Measurements from ENCODE around the gene RGS1.
"Not testable (repeated sequence)": the region's sequence is repeated elsewhere in the genome, so short reads cannot be mapped to it uniquely, and the experiment has no call there.

The RGS1 gene

DNA sequence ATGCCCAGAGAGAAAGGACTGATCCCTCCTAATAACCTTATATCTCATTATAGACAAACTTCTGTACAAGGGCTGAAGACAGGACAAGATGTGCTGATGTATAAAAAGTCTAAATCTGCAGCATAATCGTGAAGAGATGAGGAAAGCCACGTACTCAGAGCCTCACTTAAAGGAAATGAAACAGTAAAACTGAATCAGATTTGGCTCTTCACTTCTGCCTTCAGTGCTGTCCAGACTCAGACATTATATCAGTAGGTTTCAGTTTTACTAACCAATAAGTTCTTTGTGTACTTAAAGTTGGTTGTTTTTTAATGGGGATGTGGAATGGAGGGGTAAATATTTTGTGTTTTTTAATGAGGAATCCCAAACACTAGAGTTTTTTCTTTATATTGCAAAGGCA is 45.3 kb upstream of the RGS1 start:
- no peak for TF ChIP-seq ZBTB7A (tag by site-specific recombination; IDR thresholded peaks at IDR 0.05; ENCODE audit: low read depth)
- TF ChIP-seq ZNF785 (tag by site-specific recombination; IDR thresholded peaks at IDR 0.05): no peak
- no peak for TF ChIP-seq ZNF510 (tag by site-specific recombination; IDR thresholded peaks at IDR 0.05; ENCODE audit: insufficient replicate concordance)
- TF ChIP-seq ZNF560 (tag by site-specific recombination; IDR thresholded peaks at IDR 0.05; ENCODE audit: borderline replicate concordance): no peak
- TF ChIP-seq ZNF184 (tag by site-specific recombination; IDR thresholded peaks at IDR 0.05): no peak
- TF ChIP-seq BCL11A (tag by site-specific recombination; IDR thresholded peaks at IDR 0.05; ENCODE audit: low read depth): no peak
- TF ChIP-seq, protein P1, sequence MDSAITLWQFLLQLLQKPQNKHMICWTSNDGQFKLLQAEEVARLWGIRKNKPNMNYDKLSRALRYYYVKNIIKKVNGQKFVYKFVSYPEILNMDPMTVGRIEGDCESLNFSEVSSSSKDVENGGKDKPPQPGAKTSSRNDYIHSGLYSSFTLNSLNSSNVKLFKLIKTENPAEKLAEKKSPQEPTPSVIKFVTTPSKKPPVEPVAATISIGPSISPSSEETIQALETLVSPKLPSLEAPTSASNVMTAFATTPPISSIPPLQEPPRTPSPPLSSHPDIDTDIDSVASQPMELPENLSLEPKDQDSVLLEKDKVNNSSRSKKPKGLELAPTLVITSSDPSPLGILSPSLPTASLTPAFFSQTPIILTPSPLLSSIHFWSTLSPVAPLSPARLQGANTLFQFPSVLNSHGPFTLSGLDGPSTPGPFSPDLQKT (IDR thresholded peaks at IDR 0.05; ENCODE audit: borderline replicate concordance, low read depth, low read length): no peak
- no peak for TF ChIP-seq ZNF571 (tag by site-specific recombination; IDR thresholded peaks at IDR 0.05)
- TF ChIP-seq ZEB2 (tag by site-specific recombination; IDR thresholded peaks at IDR 0.05): no peak
- no peak for TF ChIP-seq ZNF391 (tag by site-specific recombination; IDR thresholded peaks at IDR 0.05; ENCODE audit: borderline replicate concordance, low read depth)
- TF ChIP-seq ZNF843 (tag by site-specific recombination; IDR thresholded peaks at IDR 0.05): no peak
- TF ChIP-seq, protein P2, sequence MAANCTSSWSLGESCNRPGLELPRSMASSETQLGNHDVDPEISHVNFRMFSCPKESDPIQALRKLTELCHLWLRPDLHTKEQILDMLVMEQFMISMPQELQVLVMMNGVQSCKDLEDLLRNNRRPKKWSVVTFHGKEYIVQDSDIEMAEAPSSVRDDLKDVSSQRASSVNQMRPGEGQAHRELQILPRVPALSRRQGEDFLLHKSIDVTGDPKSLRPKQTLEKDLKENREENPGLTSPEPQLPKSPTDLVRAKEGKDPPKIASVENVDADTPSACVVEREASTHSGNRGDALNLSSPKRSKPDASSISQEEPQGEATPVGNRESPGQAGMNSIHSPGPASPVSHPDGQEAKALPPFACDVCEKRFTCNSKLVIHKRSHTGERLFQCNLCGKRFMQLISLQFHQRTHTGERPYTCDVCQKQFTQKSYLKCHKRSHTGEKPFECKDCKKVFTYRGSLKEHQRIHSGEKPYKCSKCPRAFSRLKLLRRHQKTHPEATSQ (tag by site-specific recombination; IDR thresholded peaks at IDR 0.05): no peak
- TF ChIP-seq ZNF624 (tag by site-specific recombination; IDR thresholded peaks at IDR 0.05): no peak
- Histone ChIP-seq H3K4me3 (ENCODE audit: low read depth, low read length) (no peak overlapping the region), H3K36me3 (ENCODE audit: control insufficient read depth in 2 of 2, insufficient read depth in 1 of 2, low read length in 2 of 2) (no peaks in the 10 kb centered on the region), H3K9me3 (ENCODE audit: control insufficient read depth, insufficient read depth, low read depth, low read length) (no peaks in the 10 kb centered on the region), H3K27ac (ENCODE audit: extremely low read depth, low read depth, low read length) (no peak overlapping the region), H3K4me1 (ENCODE audit: control insufficient read depth, insufficient read depth, low read length) (no peaks in the 10 kb centered on the region)
- CTCF ChIA-PET: no interaction called here
- POLR2A ChIA-PET: no interaction called here

DNA sequence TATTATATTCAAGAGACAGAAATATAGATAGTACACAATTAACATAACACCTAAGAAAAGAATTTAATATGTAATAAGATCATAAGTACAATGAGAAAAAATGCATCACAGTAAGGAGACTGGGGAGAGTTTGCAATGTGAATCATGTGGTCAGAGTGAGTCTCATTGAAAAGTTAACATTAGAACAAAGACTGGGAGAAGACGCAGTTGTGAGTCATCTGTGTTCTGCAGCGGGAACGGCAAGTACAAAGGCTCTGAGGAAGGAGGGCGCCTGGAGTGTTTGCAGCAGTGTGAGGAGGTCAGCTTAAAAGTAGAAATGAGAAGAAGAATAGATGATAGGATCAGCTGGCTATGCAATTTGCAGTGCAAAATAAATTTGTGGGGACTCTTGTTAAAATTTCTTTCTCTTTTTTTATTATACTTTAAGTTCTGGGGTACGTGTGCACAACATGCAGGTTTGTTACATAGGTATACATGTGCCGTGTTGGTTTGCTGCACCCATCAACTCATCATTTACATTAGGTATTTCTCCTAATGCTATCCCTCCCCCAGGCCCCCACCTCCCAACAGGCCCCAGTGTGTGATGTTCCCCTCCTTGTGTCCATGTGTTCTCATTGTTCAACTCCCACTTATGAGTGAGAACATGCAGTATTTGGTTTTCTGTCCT is 44.4 kb upstream of the RGS1 start:
- CTCF ChIA-PET; POLR2A ChIA-PET; H3K4me1 ChIP-seq (ENCODE audit: control insufficient read depth, insufficient read depth, low read length); H3K9me3 ChIP-seq (ENCODE audit: control insufficient read depth, insufficient read depth, low read depth, low read length); H3K27ac ChIP-seq (ENCODE audit: extremely low read depth, low read depth, low read length); H3K4me3 ChIP-seq (ENCODE audit: low read depth, low read length); H3K36me3 ChIP-seq (ENCODE audit: control insufficient read depth in 2 of 2, insufficient read depth in 1 of 2, low read length in 2 of 2): not testable (repeated sequence)

DNA sequence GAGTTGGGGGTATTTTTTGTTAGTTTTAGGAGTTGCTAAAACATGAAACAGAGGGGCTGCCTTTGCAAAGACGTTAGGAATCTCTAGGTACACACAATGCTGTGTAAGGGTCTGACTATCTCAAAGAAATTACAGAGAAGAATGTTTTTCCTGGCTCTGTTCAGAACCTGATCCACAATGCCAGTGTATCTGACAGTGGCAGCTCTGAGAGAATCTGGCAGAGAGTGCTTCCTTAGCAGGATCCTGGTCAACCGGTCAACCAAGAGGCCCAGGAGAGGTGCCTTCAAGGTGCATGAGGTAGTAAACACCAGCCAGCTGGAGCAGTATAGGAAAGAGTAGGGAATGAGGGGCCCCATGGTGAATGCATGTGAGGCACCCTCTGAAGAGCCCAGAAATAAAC is 40.9 kb upstream of the RGS1 start:
- Histone ChIP-seq H3K36me3 (ENCODE audit: control insufficient read depth in 2 of 2, insufficient read depth in 1 of 2, low read length in 2 of 2) (no peaks in the 10 kb centered on the region), H3K4me3 (ENCODE audit: low read depth, low read length) (no peak overlapping the region), H3K4me1 (ENCODE audit: control insufficient read depth, insufficient read depth, low read length) (peaks cover 2% of the 10 kb centered on the region), H3K27ac (ENCODE audit: extremely low read depth, low read depth, low read length) (no peak overlapping the region), H3K9me3 (ENCODE audit: control insufficient read depth, insufficient read depth, low read depth, low read length) (no peaks in the 10 kb centered on the region)
- POLR2A ChIA-PET: no interaction called here
- CTCF ChIA-PET: interaction anchor here (1.1 kb wide), 1 partner anchor 14 kb away, joined by 4 read pairs; no protein-coding TSS in a partner anchor
- no peak for TF ChIP-seq SP7 (tag by site-specific recombination; IDR thresholded peaks at IDR 0.05)
- TF ChIP-seq SALL2 (tag by site-specific recombination; IDR thresholded peaks at IDR 0.05; ENCODE audit: borderline replicate concordance): no peak
- TF ChIP-seq, protein P3, sequence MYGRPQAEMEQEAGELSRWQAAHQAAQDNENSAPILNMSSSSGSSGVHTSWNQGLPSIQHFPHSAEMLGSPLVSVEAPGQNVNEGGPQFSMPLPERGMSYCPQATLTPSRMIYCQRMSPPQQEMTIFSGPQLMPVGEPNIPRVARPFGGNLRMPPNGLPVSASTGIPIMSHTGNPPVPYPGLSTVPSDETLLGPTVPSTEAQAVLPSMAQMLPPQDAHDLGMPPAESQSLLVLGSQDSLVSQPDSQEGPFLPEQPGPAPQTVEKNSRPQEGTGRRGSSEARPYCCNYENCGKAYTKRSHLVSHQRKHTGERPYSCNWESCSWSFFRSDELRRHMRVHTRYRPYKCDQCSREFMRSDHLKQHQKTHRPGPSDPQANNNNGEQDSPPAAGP (tag by site-specific recombination; IDR thresholded peaks at IDR 0.05): no peak
- TF ChIP-seq ZNF777 (tag by site-specific recombination; IDR thresholded peaks at IDR 0.05; ENCODE audit: borderline replicate concordance): no peak
- TF ChIP-seq WT1 (tag by site-specific recombination; IDR thresholded peaks at IDR 0.05): no peak
- no peak for TF ChIP-seq ZNF433 (tag by site-specific recombination; IDR thresholded peaks at IDR 0.05; ENCODE audit: low read depth)
- TF ChIP-seq ZNF112 (tag by site-specific recombination; IDR thresholded peaks at IDR 0.05): no peak
- no peak for TF ChIP-seq GLIS1 (tag by site-specific recombination; IDR thresholded peaks at IDR 0.05)
- no peak for TF ChIP-seq EGR2 (tag by site-specific recombination; IDR thresholded peaks at IDR 0.05; ENCODE audit: low read depth)
- TF ChIP-seq ZNF555 (tag by site-specific recombination; conservative IDR thresholded peaks at IDR 0.05): no peak
- no peak for TF ChIP-seq ZBTB8A (tag by site-specific recombination; IDR thresholded peaks at IDR 0.05)
- TF ChIP-seq ZNF658 (tag by site-specific recombination; IDR thresholded peaks at IDR 0.05): no peak
- TF ChIP-seq ZNF350 (tag by site-specific recombination; IDR thresholded peaks at IDR 0.05): no peak
- no peak for TF ChIP-seq ZBTB1 (tag by site-specific recombination; IDR thresholded peaks at IDR 0.05)
- TF ChIP-seq, protein P4, sequence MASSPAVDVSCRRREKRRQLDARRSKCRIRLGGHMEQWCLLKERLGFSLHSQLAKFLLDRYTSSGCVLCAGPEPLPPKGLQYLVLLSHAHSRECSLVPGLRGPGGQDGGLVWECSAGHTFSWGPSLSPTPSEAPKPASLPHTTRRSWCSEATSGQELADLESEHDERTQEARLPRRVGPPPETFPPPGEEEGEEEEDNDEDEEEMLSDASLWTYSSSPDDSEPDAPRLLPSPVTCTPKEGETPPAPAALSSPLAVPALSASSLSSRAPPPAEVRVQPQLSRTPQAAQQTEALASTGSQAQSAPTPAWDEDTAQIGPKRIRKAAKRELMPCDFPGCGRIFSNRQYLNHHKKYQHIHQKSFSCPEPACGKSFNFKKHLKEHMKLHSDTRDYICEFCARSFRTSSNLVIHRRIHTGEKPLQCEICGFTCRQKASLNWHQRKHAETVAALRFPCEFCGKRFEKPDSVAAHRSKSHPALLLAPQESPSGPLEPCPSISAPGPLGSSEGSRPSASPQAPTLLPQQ (tag by site-specific recombination; IDR thresholded peaks at IDR 0.05): no peak
- no peak for TF ChIP-seq ZNF155 (tag by site-specific recombination; IDR thresholded peaks at IDR 0.05)
- TF ChIP-seq ZNF48 (tag by site-specific recombination; IDR thresholded peaks at IDR 0.05): no peak

Measured in HEK293 (cell line).